Measurements from ENCODE around the gene CCNF.

Gene CCNF

GRCh38 chr16:2457267-2457666, 28.0 kb downstream of the CCNF start:
- no peak for DNase-seq (ENCODE audit: extremely low read depth, low read depth)
- no peak overlapping the region for H3K4me3 ChIP-seq (replicated peaks; ENCODE audit: low read depth, low read length)
- no peak for TF ChIP-seq CTCF (IDR thresholded peaks at IDR 0.05; ENCODE audit: low read depth, low read length, missing control alignments)

GRCh38 chr16:2457946-2458345, 28.7 kb downstream of the CCNF start:
- TF ChIP-seq CTCF (IDR thresholded peaks at IDR 0.05; ENCODE audit: low read depth, low read length, missing control alignments): no peak
- H3K4me3 ChIP-seq (replicated peaks; ENCODE audit: low read depth, low read length): no peak overlapping the region
- no peak for DNase-seq (ENCODE audit: extremely low read depth, low read depth)

GRCh38 chr16:2458887-2459646, 29.8 kb downstream of the CCNF start:
- no peak for TF ChIP-seq CTCF (IDR thresholded peaks at IDR 0.05; ENCODE audit: low read depth, low read length, missing control alignments)
- peak overlapping the region; percentile 57 for H3K4me3 ChIP-seq (replicated peaks; ENCODE audit: low read depth, low read length)
- no peak for DNase-seq (ENCODE audit: extremely low read depth, low read depth)

- peak; percentile 68 for DNase-seq (ENCODE audit: extremely low read depth, low read depth)
- no peak for TF ChIP-seq CTCF (IDR thresholded peaks at IDR 0.05; ENCODE audit: low read depth, low read length, missing control alignments)
Measured at GRCh38 chr16:2459647-2460390, 30.6 kb downstream of the CCNF start, which contains the start of gene TEDC2. Gene TEDC2 (plus strand): TSS chr16:2460109. CDS start chr16:2460145, 36 bp downstream.

GRCh38 chr16:2460391-2460713, 31.1 kb downstream of the CCNF start:
- no peak for DNase-seq (ENCODE audit: extremely low read depth, low read depth)
- H3K4me3 ChIP-seq (replicated peaks; ENCODE audit: low read depth, low read length): peak overlapping the region; percentile 57
- no peak for TF ChIP-seq CTCF (IDR thresholded peaks at IDR 0.05; ENCODE audit: low read depth, low read length, missing control alignments)

More at GRCh38 chr16:2459647-2460390, 30.6 kb downstream of the CCNF start, which contains the start of gene TEDC2:
- H3K4me3 ChIP-seq (replicated peaks; ENCODE audit: low read depth, low read length): peak within 1 kb of the TSS; percentile 57

- no peak for DNase-seq (ENCODE audit: extremely low read depth, low read depth)
- peak overlapping the region; percentile 57 for H3K4me3 ChIP-seq (replicated peaks; ENCODE audit: low read depth, low read length)
- TF ChIP-seq CTCF (IDR thresholded peaks at IDR 0.05; ENCODE audit: low read depth, low read length, missing control alignments): no peak
Measured at GRCh38 chr16:2460916-2461315, 31.7 kb downstream of the CCNF start.
